IMR-90 (cell line): ENCODE measurements around the gene KLHL25. TPM values are rescaled to one million over a fixed set of nuclear protein-coding genes. Genes with fewer than 3 reads are reported as not detected.

Experiments
- ATAC-seq: fragments of 200-7000 bp; cut with Tn5 transposase; 2 replicates; pipeline ENCODE4 v1.9.1; 2020; ENCODE audit warnings: low read depth, mild to moderate bottlenecking, moderate library complexity
- BruUV-seq: library from RNA; stranded (reverse); fragments of 400-500 nt; replicated peaks from 2 replicates; lab custom pipeline; 2021; lab: Mats Ljungman, UMichigan
- CTCF ChIA-PET: fragments of 300-600 bp; formaldehyde crosslinking; extraction: SDS; loops from one replicate; lab custom pipeline; 2021; ENCODE audit warnings: antibody characterized with exemption; lab: Yijun Ruan, JAX
- POLR2A ChIA-PET: fragments of 300-600 bp; sonication (Branson Sonifier 250); formaldehyde crosslinking; loops from one replicate; lab custom pipeline; 2022; ENCODE audit warnings: antibody characterized with exemption; ENCODE audit not compliant: unreplicated experiment; lab: Charles Lee
- DNase-seq: peaks from one replicate; pipeline ENCODE4 v3.0.0; 2013
- H2AFZ ChIP-seq: replicated peaks from 2 replicates; pipeline ENCODE3; 2013; ENCODE audit warnings: low read length, mild to moderate bottlenecking; ENCODE audit not compliant: poor library complexity
- H2AK5ac ChIP-seq: 2 replicates; pipeline ENCODE4 v1.6.1; 2013; ENCODE audit warnings: low read depth, low read length, inconsistent platforms
- H2AK9ac ChIP-seq: replicated peaks from 2 replicates; pipeline ENCODE3; 2013; ENCODE audit warnings: mild to moderate bottlenecking, low read depth, low read length, moderate library complexity; ENCODE audit not compliant: poor library complexity
- H2BK120ac ChIP-seq: 2 replicates; pipeline ENCODE4 v1.6.1; 2013; ENCODE audit warnings: low read depth, low read length, inconsistent platforms
- H2BK15ac ChIP-seq: 3 replicates; pipeline ENCODE4 v1.6.1; 2013; ENCODE audit warnings: low read depth, low read length, inconsistent platforms
- H2BK20ac ChIP-seq: 2 replicates; pipeline ENCODE4 v1.6.1; 2013; ENCODE audit warnings: low read depth, mild to moderate bottlenecking, inconsistent platforms, low read length, moderate library complexity
- H2BK5ac ChIP-seq: 2 replicates; pipeline ENCODE4 v1.6.1; 2013; ENCODE audit warnings: mild to moderate bottlenecking, low read depth, low read length, inconsistent platforms; ENCODE audit not compliant: poor library complexity, severe bottlenecking
- H3K14ac ChIP-seq: replicated peaks from 2 replicates; pipeline ENCODE4 v1.6.1; 2013; ENCODE audit warnings: low read depth, low read length, inconsistent platforms
- H3K18ac ChIP-seq: 2 replicates; pipeline ENCODE4 v1.6.1; 2013; ENCODE audit warnings: low read depth, low read length, control low read depth
- H3K23ac ChIP-seq: 2 replicates; pipeline ENCODE4 v1.6.1; 2013; ENCODE audit warnings: low read depth, low read length, inconsistent platforms
- H3K27ac ChIP-seq: 2 replicates; pipeline ENCODE4 v1.5.1; 2013; ENCODE audit warnings: mild to moderate bottlenecking, control low read depth, low read length; ENCODE audit not compliant: insufficient read depth
- H3K27me3 ChIP-seq: 2 replicates; pipeline ENCODE4 v1.6.1; 2013; ENCODE audit warnings: low read length; ENCODE audit not compliant: control insufficient read depth, insufficient read depth
- H3K36me3 ChIP-seq: 2 replicates; pipeline ENCODE4 v1.6.1; 2013; ENCODE audit warnings: low read length, mixed read lengths; ENCODE audit not compliant: control insufficient read depth, insufficient read depth
- H3K4ac ChIP-seq: 2 replicates; pipeline ENCODE4 v1.6.1; 2013; ENCODE audit warnings: low read depth, low read length, inconsistent platforms
- H3K4me1 ChIP-seq: 2 replicates; pipeline ENCODE4 v1.6.1; 2013; ENCODE audit warnings: low read length, mixed read lengths; ENCODE audit not compliant: control insufficient read depth, insufficient read depth
- H3K4me2 ChIP-seq: 2 replicates; pipeline ENCODE4 v1.6.1; 2013; ENCODE audit warnings: low read depth, mild to moderate bottlenecking, control low read depth, low read length, moderate library complexity
- H3K4me3 ChIP-seq: 2 replicates; pipeline ENCODE4 v1.5.1; 2013; ENCODE audit warnings: low read depth, mild to moderate bottlenecking, control low read depth, low read length, moderate library complexity; ENCODE audit not compliant: insufficient read depth
- H3K56ac ChIP-seq: 2 replicates; pipeline ENCODE4 v1.6.1; 2013; ENCODE audit warnings: low read length, inconsistent platforms; ENCODE audit not compliant: insufficient read depth; ENCODE audit errors: extremely low read depth
- H3K79me1 ChIP-seq, 2 experiments: 2 replicates each; pipeline ENCODE4 v1.6.1; 2013; ENCODE audit warnings: low read length in 2 of 2, inconsistent platforms in 1 of 2, low read depth in 1 of 2
- H3K9ac ChIP-seq: 2 replicates; pipeline ENCODE4 v1.6.1; 2013; ENCODE audit warnings: low read depth, low read length, control low read depth
- H3K9me1 ChIP-seq: 2 replicates; pipeline ENCODE4 v1.6.1; 2013; ENCODE audit warnings: low read length, inconsistent platforms; ENCODE audit not compliant: insufficient read depth
- H3K9me3 ChIP-seq: 2 replicates; pipeline ENCODE4 v1.6.1; 2013; ENCODE audit warnings: low read length; ENCODE audit not compliant: control insufficient read depth, insufficient read depth
- H4K20me1 ChIP-seq: 2 replicates; pipeline ENCODE4 v1.6.1; 2013; ENCODE audit warnings: low read length, inconsistent platforms; ENCODE audit not compliant: insufficient read depth
- H4K5ac ChIP-seq: 2 replicates; pipeline ENCODE4 v1.6.1; 2013; ENCODE audit warnings: mild to moderate bottlenecking, low read depth, low read length, control low read depth
- H4K8ac ChIP-seq, 2 experiments: 2 replicates each; pipeline ENCODE4 v1.6.1; 2013; ENCODE audit warnings: low read depth in 2 of 2, low read length in 2 of 2, control low read depth in 1 of 2, inconsistent platforms in 1 of 2
- H4K91ac ChIP-seq: 2 replicates; pipeline ENCODE4 v1.6.1; 2013; ENCODE audit warnings: low read depth, low read length, inconsistent platforms; ENCODE audit not compliant: insufficient read depth
- CEBPB ChIP-seq: IDR thresholded peaks from 2 replicates; pipeline ENCODE4 v1.6.1; 2012; ENCODE audit warnings: low read depth, low read length, improper control_type of control experiment
- CHD1 ChIP-seq: IDR thresholded peaks from 2 replicates; pipeline ENCODE4 v1.6.1; 2012; ENCODE audit warnings: low read depth, low read length, improper control_type of control experiment
- MXI1 ChIP-seq: IDR thresholded peaks from 2 replicates; pipeline ENCODE4 v1.6.1; 2012; ENCODE audit warnings: low read depth, mild to moderate bottlenecking, low read length, moderate library complexity, borderline replicate concordance
- NFE2L2 ChIP-seq: fragments of 150-350 bp; IDR thresholded peaks from 2 replicates; pipeline ENCODE4 v1.6.1; 2016; ENCODE audit warnings: low read depth, mild to moderate bottlenecking, low read length
- POLR2A ChIP-seq: IDR thresholded peaks from 2 replicates; pipeline ENCODE4 v1.6.1; 2012; ENCODE audit warnings: mild to moderate bottlenecking, low read depth, low read length
- RAD21 ChIP-seq: IDR thresholded peaks from 2 replicates; pipeline ENCODE4 v1.6.1; 2012; ENCODE audit warnings: low read length, improper control_type of control experiment
- SMC3 ChIP-seq: fragments of 150-350 bp; IDR thresholded peaks from 2 replicates; pipeline ENCODE4 v1.6.1; 2016; ENCODE audit warnings: low read depth, mild to moderate bottlenecking, antibody characterized with exemption, low read length, moderate library complexity
- USF2 ChIP-seq: fragments of 150-350 bp; IDR thresholded peaks from 2 replicates; pipeline ENCODE4 v1.6.1; 2017; ENCODE audit warnings: mild to moderate bottlenecking, antibody characterized with exemption, low read length, low read depth
- WGBS, 2 experiments: methylation state at CpG; one replicate each; pipeline versions ENCODE4 v1.1.5 to v1.1.7; 2013; ENCODE audit warnings: missing lambda C conversion rate in 2 of 2; ENCODE audit not compliant: insufficient read length in 1 of 2; ENCODE audit errors: extremely low coverage in 2 of 2; 5-methylcytosine and 5-hydroxymethylcytosine counted together
- dilution Hi-C: fragments of 300-500 bp; cut with HindIII; formaldehyde crosslinking; loops from one replicate; pipeline ENCODE4 v1.14.3; 2018; ENCODE audit warnings: low sequenced_read_pairs; ENCODE audit not compliant: unreplicated experiment
- in situ Hi-C: fragments of 300-500 bp; cut with MboI; formaldehyde crosslinking; loops from 3 replicates; pipeline ENCODE4 v1.14.3; 2019; ENCODE audit warnings: low sequenced_read_pairs, inconsistent platforms, mixed read lengths
- intact Hi-C: fragments of 100-400 bp; cut with micrococcal nuclease; formaldehyde crosslinking; loops from 2 replicates; pipeline ENCODE4 v1.10.0; 2022
- polyA plus RNA-seq, 3 experiments: library from polyadenylated mRNA; depleted of rRNA; stranded (reverse); fragments of >200 nt; gene quantifications; 2 replicates each; pipeline ENCODE4 v1.2.3, GENCODE V29; 2012; ENCODE audit warnings: low replicate concordance in 1 of 3
- total RNA-seq: library from RNA; depleted of rRNA; stranded (reverse); fragments of >200 nt; gene quantifications from 2 replicates; pipeline ENCODE4 v1.2.3, GENCODE V29; 2012
- TF ChIP-seq, protein P1 (sequence below): conservative IDR thresholded peaks from 2 replicates; pipeline ENCODE4 v1.5.1; 2012; ENCODE audit warnings: mild to moderate bottlenecking, low read depth, low read length, improper control_type of control experiment

The KLHL25 gene
- total and polyA plus RNA-seq, 2 of the 4 experiments (the other 2 are of a cell fraction), result 2.7 to 5.6 TPM

- Histone ChIP-seq H2BK15ac (no peak overlapping the region), H3K4me1 (no peaks in the 10 kb centered on the region), H3K4me2 (no peak overlapping the region), H3K79me1 (no peaks in the 10 kb centered on the region), H3K4ac (no peak overlapping the region), H3K23ac (no peak overlapping the region), H4K8ac (no peak overlapping the region), H2AFZ (no peak overlapping the region), H3K4me3 (no peak overlapping the region), H2BK5ac (no peak overlapping the region), H3K27ac (no peak overlapping the region), H2BK120ac (no peak overlapping the region), H2AK5ac (no peak overlapping the region), H2AK9ac (no peak overlapping the region), H3K18ac (no peak overlapping the region), H3K56ac (no peak overlapping the region), H2BK20ac (no peak overlapping the region), H3K27me3 (peaks cover 13% of the 10 kb centered on the region), H4K91ac (no peak overlapping the region), H3K36me3 (no peaks in the 10 kb centered on the region), H3K9me1 (no peaks in the 10 kb centered on the region), H3K9ac (no peak overlapping the region), H4K5ac (no peak overlapping the region), H4K20me1 (no peaks in the 10 kb centered on the region), H3K9me3 (no peaks in the 10 kb centered on the region), H3K14ac (no peak overlapping the region)
- dilution Hi-C loops (no loop called here), in situ Hi-C loops (no loop called here), intact Hi-C loops (no loop called here)
- no TSS peak for BruUV-seq
- 67% methylated on average over 1 of the region's 4 CpGs; no CpG with 5 or more reads in 1 of the 2 experiments for WGBS, 2 experiments
- TF ChIP-seq, protein P1, sequence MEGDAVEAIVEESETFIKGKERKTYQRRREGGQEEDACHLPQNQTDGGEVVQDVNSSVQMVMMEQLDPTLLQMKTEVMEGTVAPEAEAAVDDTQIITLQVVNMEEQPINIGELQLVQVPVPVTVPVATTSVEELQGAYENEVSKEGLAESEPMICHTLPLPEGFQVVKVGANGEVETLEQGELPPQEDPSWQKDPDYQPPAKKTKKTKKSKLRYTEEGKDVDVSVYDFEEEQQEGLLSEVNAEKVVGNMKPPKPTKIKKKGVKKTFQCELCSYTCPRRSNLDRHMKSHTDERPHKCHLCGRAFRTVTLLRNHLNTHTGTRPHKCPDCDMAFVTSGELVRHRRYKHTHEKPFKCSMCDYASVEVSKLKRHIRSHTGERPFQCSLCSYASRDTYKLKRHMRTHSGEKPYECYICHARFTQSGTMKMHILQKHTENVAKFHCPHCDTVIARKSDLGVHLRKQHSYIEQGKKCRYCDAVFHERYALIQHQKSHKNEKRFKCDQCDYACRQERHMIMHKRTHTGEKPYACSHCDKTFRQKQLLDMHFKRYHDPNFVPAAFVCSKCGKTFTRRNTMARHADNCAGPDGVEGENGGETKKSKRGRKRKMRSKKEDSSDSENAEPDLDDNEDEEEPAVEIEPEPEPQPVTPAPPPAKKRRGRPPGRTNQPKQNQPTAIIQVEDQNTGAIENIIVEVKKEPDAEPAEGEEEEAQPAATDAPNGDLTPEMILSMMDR, result no peak
- no peak for TF ChIP-seq SMC3
- TF ChIP-seq RAD21, result no peak
- no peak for TF ChIP-seq POLR2A
- no peak for TF ChIP-seq CEBPB
- no peak for TF ChIP-seq USF2
- no peak for TF ChIP-seq NFE2L2
- TF ChIP-seq MXI1, result no peak
- no peak for TF ChIP-seq CHD1
- DNase-seq (no peak), ATAC-seq (no peak)
- ChIA-PET CTCF (no interaction called here), POLR2A (no interaction called here)
These were observed 30.4 kb upstream of the KLHL25 start for GRCh38 chr15:85825118-85825517.
